Transverse colon (tissue), 4 donors: Measurements from ENCODE around the gene NEURL1B. TPM values are rescaled to one million over a fixed set of nuclear protein-coding genes. Genes with fewer than 3 reads are reported as not detected.

ENCODE experiments used
- DNase-seq: peaks from one replicate; pipeline ENCODE4 v3.0.0-alpha.2; 2019
- H3K27ac ChIP-seq, 4 donors: fragments of 200-600 bp; sonication (generic); 2 replicates each; pipeline ENCODE4 v1.5.1; 2016 to 2018; ENCODE audit warnings: inconsistent platforms in 4 of 4
- H3K27me3 ChIP-seq: fragments of 200-600 bp; sonication (generic); 2 replicates; pipeline ENCODE4 v1.5.1; 2017; ENCODE audit warnings: inconsistent platforms
- H3K36me3 ChIP-seq, 4 donors: fragments of 200-600 bp; sonication (generic); 2 replicates each; pipeline ENCODE4 v1.5.1; 2017 to 2019; ENCODE audit warnings: inconsistent platforms in 4 of 4
- H3K4me1 ChIP-seq, 4 donors: fragments of 200-600 bp; sonication (generic); 2 replicates each; pipeline ENCODE4 v1.5.1; 2017 to 2020; ENCODE audit warnings: inconsistent platforms in 4 of 4
- H3K4me3 ChIP-seq, 4 donors: fragments of 200-600 bp; sonication (generic); 1 replicate in 1 of 4; 2 replicates in 3 of 4; pipeline versions ENCODE4 v1.5.1 to v1.6.1; 2017 to 2019; ENCODE audit warnings: inconsistent platforms in 4 of 4
- H3K9me3 ChIP-seq, 2 donors: fragments of 200-600 bp; sonication (generic); 2 replicates each; pipeline ENCODE4 v1.5.1; 2017 to 2019; ENCODE audit warnings: inconsistent platforms in 2 of 2
- CTCF ChIP-seq, 5 experiments: fragments of 200-600 bp in 3 of 5; fragments of 450-650 bp in 2 of 5; sonication (generic) in 3 of 5; IDR thresholded peaks; 1 replicate in 2 of 5; 2 replicates in 3 of 5; pipeline ENCODE4 v1.5.1; 2016 to 2017; ENCODE audit warnings: antibody characterized with exemption in 5 of 5, inconsistent platforms in 3 of 5, mild to moderate bottlenecking in 2 of 5, moderate library complexity in 1 of 5
- EP300 ChIP-seq: sonication (generic); formaldehyde crosslinking; IDR thresholded peaks from one replicate; pipeline ENCODE4 v1.6.1; 2017; ENCODE audit warnings: antibody characterized with exemption, low read depth
- POLR2A ChIP-seq: fragments of 450-650 bp; IDR thresholded peaks from one replicate; pipeline ENCODE4 v1.6.1; 2016; ENCODE audit warnings: antibody characterized with exemption, mild to moderate bottlenecking, moderate library complexity
- POLR2AphosphoS5 ChIP-seq, 3 donors: sonication (generic); formaldehyde crosslinking; IDR thresholded peaks; one replicate each; pipeline ENCODE4 v1.6.1; 2016; ENCODE audit warnings: antibody characterized with exemption in 3 of 3
- WGBS, 2 donors: methylation state at CpG; one replicate each; pipeline ENCODE4 v1.1.5; 2018; ENCODE audit warnings: low coverage in 1 of 2; 5-methylcytosine and 5-hydroxymethylcytosine counted together
- in situ Hi-C, 4 donors: fragments of 200-750 bp; cut with MboI; loops; one replicate each; pipeline versions ENCODE4 v1.15.0 to v1.15.1; 2017; ENCODE audit warnings: low sequenced_read_pairs in 3 of 4, low pct_ligation_motif_present in 1 of 4, low pct_unique_long_range_greater_than_20kb in 1 of 4
- intact Hi-C: fragments of 100-400 bp; cut with DNase I; formaldehyde crosslinking; loops from one replicate; pipeline ENCODE4 v1.15.1; 2023; ENCODE audit warnings: low total_unique reads
- total RNA-seq, 4 donors: library from RNA; depleted of rRNA; stranded (reverse); fragments of >200 nt; gene quantifications; one replicate each; pipeline ENCODE4 v1.1.0, GENCODE V29; 2016

The NEURL1B gene
- total RNA-seq, 4 donors from 2014 or later = 74.6 to 168 (median 94.5) TPM

- Histone ChIP-seq H3K27me3 (no peaks in the 10 kb centered on the region), H3K4me1 (peaks cover 33 to 53% (median 38%) of the 10 kb centered on the region in 4 donors), H3K9me3 (no peaks in the 10 kb centered on the region), H3K27ac (peak overlapping the region; percentile 86 to 94 (median 90)), H3K36me3 (no peaks in the 10 kb centered on the region), H3K4me3 (no peak overlapping the region)
- in situ Hi-C loops = no loop called here
- no peak for DNase-seq
- TF ChIP-seq POLR2AphosphoS5 (IDR thresholded peaks at IDR 0.05) (no peak), EP300 (no peak), CTCF (IDR thresholded peaks at IDR 0.05) (no peak), POLR2A (no peak)
- 64% methylated on average over 7 of the region's 8 CpGs; no CpG with 5 or more reads in 1 of the 2 donors for WGBS, 2 donors
- intact Hi-C loops = loop anchor here (5.0 kb wide), 1 partner anchor 101 kb away; no protein-coding TSS in a partner anchor
Observed at GRCh38 chr5:172658391-172658790, 17.3 kb downstream of the NEURL1B start.

GRCh38 chr5:172658961-172659501 lies 18.0 kb downstream of the NEURL1B start:
- 38% methylated on average over 6 of the region's 7 CpGs; no CpG with 5 or more reads in 1 of the 2 donors for WGBS, 2 donors
- Histone ChIP-seq H3K27ac (peak overlapping the region; percentile 86 to 94 (median 90)), H3K27me3 (no peaks in the 10 kb centered on the region), H3K4me1 (peaks cover 33 to 55% (median 40%) of the 10 kb centered on the region in 4 donors), H3K9me3 (no peaks in the 10 kb centered on the region), H3K4me3 (no peak overlapping the region), H3K36me3 (no peaks in the 10 kb centered on the region)
- intact Hi-C loops = loop anchor here (5.0 kb wide), 1 partner anchor 102 kb away; no protein-coding TSS in a partner anchor
- TF ChIP-seq POLR2AphosphoS5 (IDR thresholded peaks at IDR 0.05) (peak in 1 of 3 donors; percentile 47), CTCF (IDR thresholded peaks at IDR 0.05) (no peak)
- in situ Hi-C loops = no loop called here
- peak; percentile 60 for DNase-seq

GRCh38 chr5:172659570-172659908 lies 18.5 kb downstream of the NEURL1B start:
- DNase-seq = no peak
- H3K27me3 ChIP-seq = no peaks in the 10 kb centered on the region
- peaks cover 35 to 60% (median 45%) of the 10 kb centered on the region in 4 donors for H3K4me1 ChIP-seq
- no peaks in the 10 kb centered on the region for H3K9me3 ChIP-seq
- intact Hi-C loops = loop anchor here (5.0 kb wide), 1 partner anchor 102 kb away; no protein-coding TSS in a partner anchor
- peak overlapping the region; percentile 86 to 94 (median 90) for H3K27ac ChIP-seq
- in situ Hi-C loops = no loop called here
- H3K4me3 ChIP-seq = no peak overlapping the region
- TF ChIP-seq POLR2A (peak; percentile 3), CTCF (IDR thresholded peaks at IDR 0.05) (no peak)
- no peaks in the 10 kb centered on the region for H3K36me3 ChIP-seq

GRCh38 chr5:172659909-172660628 lies 19.0 kb downstream of the NEURL1B start:
- Histone ChIP-seq H3K36me3 (no peaks in the 10 kb centered on the region), H3K27ac (peak overlapping the region; percentile 86 to 94 (median 90)), H3K4me1 (peaks cover 40 to 64% (median 50%) of the 10 kb centered on the region in 4 donors), H3K9me3 (no peaks in the 10 kb centered on the region), H3K4me3 (no peak overlapping the region), H3K27me3 (no peaks in the 10 kb centered on the region)
- intact Hi-C loops = loop anchor here (5.0 kb wide), 1 partner anchor 103 kb away; no protein-coding TSS in a partner anchor
- TF ChIP-seq POLR2A (peak; percentile 4), POLR2AphosphoS5 (IDR thresholded peaks at IDR 0.05) (peak; percentile 39 to 61 (median 51)), CTCF (IDR thresholded peaks at IDR 0.05) (no peak), EP300 (peak; percentile 30)
- in situ Hi-C loops = no loop called here
- 21% methylated on average over 18 of the region's 18 CpGs; no CpG with 5 or more reads in 1 of the 2 donors for WGBS, 2 donors
- DNase-seq = peak; percentile 83
